Stimulated activated CD4-positive, alpha-beta T cell treated with anti-CD3 and anti-CD28 coated beads, Interleukin-12 subunit alpha, Interleukin-12 subunit beta, amount 100 ng/mL, for 24 hours (primary cell): ENCODE results near the gene DNAJC17.

Source experiments
- DNase-seq, 2 experiments: peaks; one replicate each; pipeline ENCODE4 v3.0.0-alpha.2; 2020; ENCODE audit warnings: low read depth in 2 of 2

The DNAJC17 gene

GRCh38 chr15:40737048-40737447 is 70.2 kb downstream of the DNAJC17 start:
- no peak for DNase-seq

- no peak for DNase-seq
These were observed 70.7 kb downstream of the DNAJC17 start for GRCh38 chr15:40736575-40736974.

DNA sequence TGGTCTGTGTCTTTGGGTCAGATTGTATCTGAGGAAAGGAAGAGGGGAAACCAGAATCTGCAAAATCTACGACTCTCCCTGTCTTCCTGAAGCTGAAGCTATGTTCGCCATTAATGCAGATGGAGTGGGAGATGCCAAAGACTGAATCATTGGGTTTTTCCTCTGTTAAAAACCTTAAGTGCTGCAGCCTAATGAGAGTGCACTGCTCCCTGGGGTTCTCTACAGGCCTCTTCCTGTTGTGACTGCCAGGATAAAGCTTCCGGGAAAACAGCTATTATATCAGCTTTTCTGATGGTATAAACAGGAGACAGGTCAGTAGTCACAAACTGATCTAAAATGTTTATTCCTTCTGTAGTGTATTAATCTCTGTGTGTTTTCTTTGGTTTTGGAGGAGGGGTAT is 76.2 kb downstream of the DNAJC17 start:
- no peak for DNase-seq

- DNase-seq: no peak
These were observed 83.4 kb downstream of the DNAJC17 start for GRCh38 chr15:40723919-40724318.

GRCh38 chr15:40722934-40723333 is 84.3 kb downstream of the DNAJC17 start:
- no peak for DNase-seq

DNA sequence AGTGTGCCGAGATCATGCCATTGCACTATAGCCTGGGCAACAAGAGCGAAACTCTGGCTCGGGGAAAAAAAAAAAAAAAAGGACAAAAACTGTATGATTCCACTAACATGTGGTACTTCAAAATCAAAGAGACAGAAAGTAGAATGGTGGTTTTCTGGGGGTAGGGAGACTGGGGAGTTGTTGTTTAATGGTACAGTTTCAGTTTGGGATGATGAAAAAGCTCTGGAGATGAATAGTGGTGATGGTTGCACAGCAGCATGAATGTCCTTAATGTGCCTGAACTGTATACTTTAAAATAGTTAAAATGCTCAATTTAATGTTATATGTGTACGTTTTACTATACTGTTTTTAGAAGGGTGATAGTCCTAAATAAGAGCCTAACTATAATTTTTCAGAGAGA is 84.9 kb downstream of the DNAJC17 start:
- DNase-seq: no peak

DNA sequence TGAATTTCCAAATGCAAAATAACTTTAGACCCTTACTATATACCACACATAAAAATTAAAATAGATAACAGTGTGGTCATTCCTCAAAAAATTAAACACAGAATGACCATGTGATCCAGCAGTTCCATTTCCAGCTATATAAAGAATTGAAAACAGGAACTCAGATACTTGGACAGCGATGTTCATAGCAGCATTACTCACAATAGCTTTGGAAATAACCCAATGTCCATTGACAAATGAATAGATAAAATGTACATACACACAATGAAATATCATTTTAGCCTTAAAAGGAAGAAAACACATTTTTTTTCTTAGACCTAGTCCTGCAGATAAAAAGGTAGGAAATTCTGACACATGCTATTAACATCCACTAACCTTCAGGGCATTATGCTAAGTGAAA is 85.6 kb downstream of the DNAJC17 start:
- DNase-seq: no peak

- DNase-seq: no peak
These were observed 91.1 kb downstream of the DNAJC17 start for GRCh38 chr15:40716165-40716564.
